ENCODE data around the gene LAMA4.
"Not testable (repeated sequence)": the region's sequence is repeated elsewhere in the genome, so short reads cannot be mapped to it uniquely, and the experiment has no call there.

The LAMA4 gene

DNA sequence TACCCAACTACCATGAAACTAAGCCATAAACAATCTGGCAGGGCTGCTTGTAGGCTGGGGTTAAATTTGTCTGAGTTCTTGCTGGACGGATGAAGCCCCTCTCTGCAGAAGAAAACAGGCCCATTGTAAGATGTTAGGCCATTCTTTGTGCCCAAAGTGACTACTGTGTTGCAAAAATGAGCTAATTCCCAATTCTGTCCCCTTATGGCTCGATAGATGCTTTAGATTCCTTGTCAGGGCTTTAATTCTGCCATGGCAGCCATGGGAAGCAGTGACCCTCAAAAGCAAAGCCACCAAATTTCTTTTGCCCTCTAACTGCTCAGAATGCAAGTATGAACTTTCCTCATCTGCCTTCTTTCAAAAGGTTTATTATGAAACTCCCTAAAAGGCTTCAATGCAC is 45.2 kb downstream of the LAMA4 start:
- no peak for DNase-seq (ENCODE audit: low read depth in 3 of 3)

DNA sequence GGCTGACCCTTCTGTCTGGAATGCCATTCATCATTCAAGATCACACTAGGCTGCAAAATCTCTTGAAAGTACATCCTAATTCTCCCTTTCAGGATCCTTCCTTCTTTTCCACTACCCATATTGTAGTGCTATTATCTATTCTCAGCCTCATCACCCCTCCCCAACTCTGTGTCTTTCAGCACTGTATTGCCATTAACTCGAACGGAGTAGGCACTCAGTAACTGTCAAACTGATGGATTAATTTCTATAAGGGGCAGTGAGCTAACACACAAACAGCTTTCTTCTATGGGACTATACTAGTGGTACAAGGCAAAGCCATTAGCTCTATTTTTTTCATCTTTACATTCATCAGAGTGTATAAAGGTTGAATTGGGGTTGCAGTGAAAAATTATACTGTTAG is 46.6 kb downstream of the LAMA4 start:
- no peak for DNase-seq (ENCODE audit: low read depth in 3 of 3)

DNA sequence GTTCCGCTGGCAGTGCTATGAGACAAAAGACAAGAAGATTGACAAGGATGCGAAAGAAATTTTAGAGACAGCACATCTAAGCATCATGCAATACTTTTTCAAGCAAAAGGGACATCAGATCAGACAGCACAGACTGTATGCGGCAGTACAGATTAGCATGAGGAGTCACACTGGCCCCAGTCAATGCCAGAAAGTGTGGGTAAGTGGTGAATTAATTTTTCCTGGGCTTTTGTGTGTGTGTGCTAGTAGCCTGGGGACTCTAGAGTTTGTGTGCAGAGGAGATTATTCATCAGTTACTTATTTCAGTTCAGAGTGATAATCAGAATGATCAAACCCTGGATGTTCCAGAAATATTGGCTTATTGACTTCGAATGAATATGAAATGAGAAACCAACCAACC is 47.2 kb downstream of the LAMA4 start:
- no peak for DNase-seq (ENCODE audit: low read depth in 3 of 3)

DNA sequence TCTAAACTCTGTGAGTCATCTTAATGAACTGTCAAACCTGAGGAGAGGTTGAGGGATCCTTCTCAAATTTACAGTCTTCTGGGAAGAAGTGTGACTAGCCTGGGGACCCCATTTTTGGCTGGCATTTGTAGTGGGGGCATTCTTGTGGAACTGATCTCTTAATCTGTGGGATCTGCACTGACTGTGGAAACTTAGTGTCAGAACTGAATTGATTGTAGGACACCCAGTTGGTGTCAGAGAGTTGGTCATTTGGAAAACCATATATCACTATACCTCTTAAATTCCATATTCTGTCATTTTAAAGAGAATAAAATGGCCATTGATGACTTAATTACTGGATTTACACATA is 48.3 kb downstream of the LAMA4 start:
- no peak for DNase-seq (ENCODE audit: low read depth in 3 of 3)

DNA sequence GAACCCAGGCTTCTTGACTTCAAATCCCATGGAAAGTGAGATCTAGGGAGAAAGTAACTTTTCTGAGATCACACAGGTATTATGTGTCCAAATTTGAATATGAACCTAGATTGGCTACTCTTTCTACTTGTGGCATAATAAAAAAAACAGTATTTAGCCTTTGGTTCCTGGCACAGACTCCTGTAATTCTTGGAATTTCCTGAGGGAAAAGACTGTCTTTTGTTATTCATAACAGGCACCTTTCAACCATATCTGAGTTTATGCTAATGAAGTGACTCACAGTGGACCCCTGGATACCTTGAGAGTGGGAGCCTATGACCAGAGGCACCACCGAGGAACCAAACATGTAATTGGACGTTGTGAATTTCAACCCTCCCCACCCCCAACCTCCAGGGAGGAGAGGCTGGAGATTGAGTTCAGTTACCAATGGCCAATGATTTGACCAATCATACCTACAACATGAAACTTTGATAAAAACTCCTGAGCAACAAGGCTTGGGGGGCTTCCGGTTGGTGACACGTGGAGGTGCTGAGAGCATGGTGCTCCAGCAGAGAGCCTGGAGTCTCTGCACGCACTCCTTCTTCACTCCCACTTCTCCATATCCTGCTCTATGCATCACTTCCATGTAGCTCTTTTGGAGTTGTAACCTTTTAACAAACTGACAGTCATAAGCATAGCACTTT is 48.8 kb downstream of the LAMA4 start:
- DNase-seq (ENCODE audit: low read depth in 3 of 3), result no peak

DNA sequence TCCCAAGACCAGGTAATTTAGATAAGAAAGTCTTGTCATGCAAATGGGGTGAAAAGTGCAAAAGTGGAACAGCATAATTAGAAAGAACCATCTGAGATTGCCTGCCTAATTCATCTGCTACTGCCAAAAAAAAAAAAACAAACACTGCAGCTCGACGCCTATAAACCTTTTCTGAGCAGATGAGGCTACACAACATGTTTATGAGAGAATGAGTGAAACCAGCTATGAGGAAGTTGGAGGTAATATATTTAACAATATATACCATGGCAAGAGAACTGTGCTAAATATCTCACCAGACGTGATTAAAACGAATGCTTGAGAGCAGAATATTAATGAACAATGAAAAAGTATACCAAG is 50.0 kb downstream of the LAMA4 start:
- DNase-seq (ENCODE audit: low read depth in 3 of 3), result no peak

DNA sequence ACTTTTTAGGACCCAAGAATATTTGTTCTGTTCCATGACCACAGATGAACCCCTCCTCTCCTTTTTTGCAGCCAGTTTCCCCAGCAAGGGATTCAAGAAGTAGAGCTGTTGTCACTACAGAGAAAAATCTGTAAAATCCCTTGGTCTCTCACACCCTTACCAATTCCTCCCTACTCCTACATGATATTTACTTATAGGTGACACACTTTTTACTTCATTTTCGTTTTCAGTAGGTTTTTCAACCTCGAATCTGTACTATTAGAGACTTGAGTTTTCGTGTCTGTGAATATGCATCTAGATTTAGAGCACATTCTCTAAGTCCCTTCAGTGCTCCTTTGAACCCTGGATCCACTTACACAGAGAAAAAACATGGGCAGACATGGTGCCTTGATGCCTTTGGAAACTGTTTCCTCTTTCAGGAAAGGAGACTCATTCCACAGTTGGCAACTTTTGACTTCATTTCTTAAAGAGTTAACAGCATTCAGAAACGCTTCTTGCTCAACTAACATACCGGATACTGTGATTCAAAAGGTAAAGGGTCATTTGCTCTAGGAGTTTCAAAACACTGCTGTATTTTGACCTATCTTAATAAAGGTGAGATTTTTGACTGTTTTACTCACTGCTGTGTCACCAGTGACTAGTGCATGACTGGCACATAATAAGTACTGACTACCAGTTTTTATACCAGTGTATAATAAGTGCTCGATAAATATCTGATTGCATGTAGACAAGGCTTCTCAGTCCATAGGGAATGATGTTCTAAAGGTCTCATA is 50.6 kb downstream of the LAMA4 start:
- no peak for DNase-seq (ENCODE audit: low read depth in 3 of 3)

DNA sequence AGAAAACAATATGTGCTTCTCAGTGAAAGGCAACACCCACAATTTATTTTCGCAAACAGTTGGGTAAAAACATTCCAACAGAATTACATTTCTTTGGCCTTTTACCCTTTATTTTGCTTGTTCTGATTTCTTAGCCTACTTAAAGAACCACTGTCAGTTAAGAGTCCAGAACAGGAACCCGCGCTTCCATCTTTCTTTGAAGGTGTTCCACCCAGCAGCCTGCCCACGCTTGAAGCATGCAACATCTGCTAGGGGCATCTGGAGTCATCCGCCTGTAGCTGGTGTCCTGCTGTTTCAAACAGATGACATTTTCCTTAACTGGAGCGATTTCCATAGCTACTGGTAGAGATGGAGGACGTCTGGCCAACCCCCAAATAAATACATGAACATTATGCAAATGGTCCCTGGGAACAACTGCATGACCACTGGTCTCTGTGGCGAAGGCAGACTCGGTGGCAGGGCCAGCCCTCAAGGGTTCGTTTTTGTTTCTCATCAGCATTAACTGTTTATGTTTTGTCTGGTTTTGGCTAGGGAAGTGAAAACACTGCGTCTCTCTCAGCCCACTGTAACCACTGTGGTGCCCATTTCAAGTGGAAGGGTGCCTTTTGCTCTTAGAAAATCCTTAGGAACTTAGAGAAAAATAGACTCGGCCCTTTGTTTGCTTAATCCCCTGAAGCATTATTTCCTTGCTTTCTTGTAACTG is 51.6 kb downstream of the LAMA4 start:
- DNase-seq (ENCODE audit: low read depth in 3 of 3), result no peak

DNA sequence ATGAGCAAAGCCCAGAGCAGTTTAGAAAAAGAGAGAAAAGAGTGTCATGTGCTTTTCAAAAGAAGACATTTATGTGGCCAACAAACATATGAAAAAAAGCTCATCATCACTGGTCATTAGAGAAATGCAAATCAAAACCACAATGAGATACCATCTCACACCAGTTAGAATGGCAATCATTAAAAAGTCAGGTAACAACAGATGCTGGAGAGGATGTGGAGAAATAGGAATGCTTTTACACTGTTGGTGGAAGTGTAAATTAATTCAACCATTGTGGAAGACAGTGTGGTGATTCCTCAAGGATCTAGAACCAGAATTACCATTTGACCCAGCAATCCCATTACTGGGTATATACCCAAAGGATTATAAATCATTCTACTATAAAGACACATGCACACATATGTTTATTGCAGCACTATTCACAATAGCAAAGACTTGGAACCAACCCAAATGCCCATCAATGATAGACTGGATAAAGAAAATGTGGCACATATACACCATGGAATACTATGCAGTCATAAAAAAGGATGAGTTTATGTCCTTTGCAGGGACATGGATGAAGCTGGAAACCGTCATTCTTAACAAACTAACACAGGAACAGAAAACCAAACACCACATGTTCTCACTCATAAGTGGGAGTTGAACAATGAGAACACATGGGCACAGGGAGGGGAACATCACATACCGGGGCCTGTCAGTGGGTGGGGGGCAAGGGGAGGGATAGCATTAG is 54.0 kb downstream of the LAMA4 start:
- not testable (repeated sequence) for DNase-seq (ENCODE audit: low read depth in 3 of 3)

DNA sequence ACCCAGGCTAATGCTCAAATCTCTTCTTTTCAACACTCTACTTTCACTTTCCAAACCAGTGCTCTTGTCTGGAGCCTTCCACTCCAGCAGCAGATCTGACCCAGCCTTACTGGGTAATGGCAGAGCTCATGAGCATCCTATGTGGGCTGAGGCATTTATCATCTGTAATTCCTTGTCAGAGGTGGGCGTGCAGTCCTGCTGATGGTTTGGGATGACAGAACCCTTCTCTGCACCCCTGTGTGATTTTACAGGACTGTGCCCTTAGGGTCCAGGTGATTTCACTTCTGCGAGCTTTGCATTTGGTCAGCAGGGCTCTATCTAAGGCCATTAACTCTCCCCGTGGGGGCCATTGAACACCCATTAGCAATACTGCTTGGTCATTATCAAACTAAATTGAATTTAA is 55.4 kb downstream of the LAMA4 start:
- no peak for DNase-seq (ENCODE audit: low read depth in 3 of 3)

DNA sequence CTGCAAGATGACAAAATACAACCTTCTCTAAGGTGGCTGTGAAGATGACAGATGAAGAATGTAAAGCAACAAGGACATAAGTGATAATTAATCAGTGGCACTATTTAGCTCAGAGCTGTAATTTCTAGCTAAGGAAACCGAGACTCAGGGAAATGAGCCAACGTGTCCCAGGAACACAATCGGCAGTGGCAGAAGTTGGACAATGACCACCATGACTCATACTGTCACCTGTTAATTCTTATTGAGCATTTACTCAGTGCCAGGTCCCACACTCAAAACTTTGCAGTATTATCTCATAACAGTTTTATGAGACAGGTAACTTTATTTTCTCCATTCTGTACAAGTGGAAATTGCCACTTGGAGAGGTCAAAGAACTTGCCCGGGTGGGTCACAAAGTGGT is 55.8 kb downstream of the LAMA4 start:
- no peak for DNase-seq (ENCODE audit: low read depth in 3 of 3)

DNA sequence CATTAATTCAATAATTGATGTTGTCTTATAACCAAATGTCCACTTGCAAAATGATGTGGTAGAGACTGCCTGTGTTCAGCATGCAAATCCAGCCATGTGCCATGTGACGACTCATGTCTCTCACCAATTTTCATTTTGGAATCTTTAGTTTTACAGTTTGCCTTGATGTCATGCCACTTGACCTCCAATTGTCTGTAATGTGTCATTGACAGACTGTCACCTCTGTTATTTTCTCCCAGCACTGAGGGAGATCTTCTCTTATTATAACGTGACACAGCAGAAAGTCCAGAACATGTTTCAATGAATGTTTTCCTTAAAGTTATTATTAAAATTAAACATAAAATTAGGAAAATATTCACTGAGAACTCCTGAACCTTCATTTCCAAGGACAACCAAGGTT is 56.7 kb downstream of the LAMA4 start:
- DNase-seq (ENCODE audit: low read depth in 3 of 3), result no peak

DNA sequence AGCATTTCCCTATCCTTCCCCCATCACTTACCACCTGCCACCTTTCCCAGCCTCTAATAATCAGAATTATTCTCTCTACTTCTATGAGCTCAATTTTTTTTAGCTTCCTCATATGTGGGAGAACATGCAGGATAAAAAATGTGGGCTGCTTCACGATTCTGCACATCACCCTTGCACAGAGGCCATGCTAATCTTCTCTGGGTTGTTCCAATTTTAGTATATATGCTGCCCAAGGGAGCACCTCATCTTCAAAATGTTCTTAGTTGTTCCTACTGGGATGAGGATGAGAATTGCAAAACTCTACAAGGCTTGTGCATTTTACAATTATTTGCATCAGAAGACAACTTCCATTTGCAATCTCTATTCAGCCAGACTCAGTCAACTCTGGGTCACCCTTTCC is 58.1 kb downstream of the LAMA4 start:
- DNase-seq (ENCODE audit: low read depth in 3 of 3), result no peak

DNA sequence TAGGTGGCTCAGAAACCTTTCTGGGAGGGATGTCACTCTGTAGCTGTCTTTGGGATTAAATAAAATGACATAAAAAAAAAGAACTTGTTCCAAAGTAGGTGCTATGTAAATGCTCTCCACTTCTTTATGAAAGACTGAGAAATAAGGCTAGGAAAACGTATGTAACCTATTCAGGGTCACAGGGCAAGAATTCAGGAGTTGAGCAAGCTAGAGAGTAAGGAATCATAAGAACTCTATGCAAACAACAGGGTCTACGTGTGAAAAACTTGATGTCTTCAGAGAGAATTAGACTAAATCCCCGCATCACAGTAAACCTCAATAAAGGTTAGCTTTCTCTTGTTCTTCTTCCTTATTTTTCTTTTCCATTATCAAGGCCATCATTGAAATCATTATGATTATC is 59.2 kb downstream of the LAMA4 start:
- DNase-seq (ENCODE audit: low read depth in 3 of 3), result no peak

DNA sequence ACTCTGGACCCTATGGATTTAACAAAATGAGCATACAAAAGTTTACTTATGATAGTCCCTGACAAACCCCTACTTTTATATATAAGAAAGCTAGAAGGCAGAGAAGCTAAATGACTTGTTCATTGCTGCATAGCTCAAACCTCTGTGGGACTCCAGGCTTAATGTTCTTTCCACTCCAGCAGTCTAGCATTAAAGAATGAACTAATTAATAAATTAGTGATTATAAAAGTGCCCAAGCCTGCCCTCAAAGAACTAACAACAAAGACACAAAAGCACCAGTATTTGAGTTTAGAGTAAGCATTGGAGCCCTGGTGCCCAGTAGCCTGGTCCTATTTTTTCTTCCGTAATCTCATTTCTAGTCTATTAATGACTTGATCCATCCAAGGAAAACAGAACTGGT is 59.9 kb downstream of the LAMA4 start:
- DNase-seq (ENCODE audit: low read depth in 3 of 3), result no peak

DNA sequence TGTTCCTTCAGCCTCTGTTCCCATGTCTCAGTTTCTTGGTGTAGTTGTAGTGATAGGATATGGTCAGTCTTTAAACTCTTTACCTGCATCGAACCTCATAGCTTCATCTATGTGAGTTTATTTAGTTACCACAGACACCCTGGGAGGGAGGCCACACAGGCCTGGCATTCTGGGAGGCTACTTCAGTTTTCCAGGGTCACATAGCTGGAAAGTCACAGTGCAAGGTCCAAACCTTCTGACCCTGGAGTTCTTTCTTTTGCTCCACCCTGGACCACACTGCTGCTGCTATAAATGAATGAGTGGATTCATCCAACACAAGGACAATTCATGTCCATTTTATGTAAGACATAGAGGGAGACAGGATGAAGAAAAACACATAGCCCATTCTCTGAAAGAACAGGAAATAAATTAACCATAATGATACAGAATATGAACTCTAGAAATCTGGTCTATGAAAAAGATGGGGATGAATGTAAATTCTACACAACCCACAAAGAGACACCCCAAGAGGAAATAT is 60.8 kb downstream of the LAMA4 start:
- DNase-seq (ENCODE audit: low read depth in 3 of 3), result no peak

DNA sequence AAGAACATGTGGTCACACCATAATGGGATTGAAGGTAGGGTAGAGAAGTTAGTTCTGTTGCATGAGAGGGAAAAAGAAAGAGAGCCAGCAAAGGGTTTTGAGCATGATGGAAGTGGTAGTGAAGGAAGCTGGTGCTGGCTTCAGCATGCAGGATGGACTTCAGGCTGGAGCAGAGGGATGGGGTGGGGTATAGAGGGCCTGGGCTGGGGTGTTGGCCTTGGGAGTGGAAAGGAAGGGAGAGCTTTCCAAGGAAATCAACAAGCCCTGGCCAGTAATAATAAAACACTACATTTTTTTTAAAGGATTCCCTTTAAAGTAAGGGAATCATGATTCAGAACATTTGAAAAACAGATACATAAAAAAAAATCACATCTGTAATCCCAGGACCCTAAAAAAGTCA is 61.2 kb downstream of the LAMA4 start:
- no peak for DNase-seq (ENCODE audit: low read depth in 3 of 3)

DNA sequence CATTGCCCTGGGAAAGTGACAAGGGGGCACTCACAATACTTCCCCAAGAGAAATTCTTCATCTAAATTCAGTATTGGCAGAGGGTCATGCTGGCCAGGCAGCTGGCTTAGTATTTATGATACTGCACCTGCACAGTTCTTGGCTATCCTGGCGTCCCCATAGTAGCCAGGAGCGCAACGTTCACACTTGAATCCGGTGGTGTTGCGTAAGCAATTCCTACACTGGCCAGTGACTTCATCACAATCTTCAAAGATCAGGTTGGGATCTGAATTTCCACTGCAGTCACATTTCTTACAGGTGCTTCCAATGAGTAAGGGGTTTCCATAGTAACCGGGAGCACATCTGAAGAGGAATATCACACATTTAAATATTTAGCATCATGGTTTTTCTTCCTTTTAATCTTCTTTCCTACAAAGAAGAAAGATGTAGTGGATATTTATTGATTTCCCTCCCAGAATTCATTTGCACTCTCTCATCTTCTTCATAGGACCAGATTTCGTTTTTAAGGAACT is 62.8 kb downstream of the LAMA4 start:
- no peak for DNase-seq (ENCODE audit: low read depth in 3 of 3)

DNA sequence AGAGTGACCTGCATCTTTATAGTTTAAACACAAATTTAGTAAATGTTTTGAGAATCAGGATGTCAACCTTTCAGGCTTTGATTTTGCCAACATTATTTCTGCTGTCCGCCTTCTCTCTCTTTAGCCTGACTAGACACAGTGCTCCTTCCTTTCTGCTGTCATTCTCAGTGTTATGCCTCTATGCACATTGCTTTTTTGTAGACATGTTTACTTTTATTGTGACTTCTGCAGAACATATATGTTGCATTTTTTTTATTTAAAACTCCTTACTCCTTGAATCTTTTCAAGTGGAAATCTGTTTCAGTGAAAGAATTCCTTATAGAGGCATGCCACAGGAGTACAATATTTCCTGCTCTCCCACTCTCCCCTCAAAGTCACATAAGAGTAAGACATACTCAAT is 64.2 kb downstream of the LAMA4 start:
- DNase-seq (ENCODE audit: low read depth in 3 of 3), result no peak

DNA sequence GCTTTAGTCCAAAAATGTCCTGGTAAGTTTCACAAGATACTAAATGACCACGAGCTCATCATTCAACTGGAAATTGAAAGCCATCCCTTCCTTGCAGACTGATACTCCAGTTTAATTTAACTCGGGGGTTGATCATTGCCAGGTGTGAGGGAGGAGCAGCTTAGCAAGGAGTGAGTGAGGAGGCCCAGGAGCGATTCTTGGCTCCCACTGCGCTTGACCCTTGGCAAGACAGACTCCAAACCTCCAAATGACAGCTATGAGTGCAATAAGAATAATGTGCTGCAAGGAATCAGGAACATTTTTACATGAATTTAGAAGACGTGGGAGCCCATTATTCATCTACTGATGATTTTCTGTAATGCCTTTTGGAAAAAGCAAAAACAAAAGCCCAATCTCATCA is 64.9 kb downstream of the LAMA4 start:
- DNase-seq (ENCODE audit: low read depth in 3 of 3), result no peak

DNA sequence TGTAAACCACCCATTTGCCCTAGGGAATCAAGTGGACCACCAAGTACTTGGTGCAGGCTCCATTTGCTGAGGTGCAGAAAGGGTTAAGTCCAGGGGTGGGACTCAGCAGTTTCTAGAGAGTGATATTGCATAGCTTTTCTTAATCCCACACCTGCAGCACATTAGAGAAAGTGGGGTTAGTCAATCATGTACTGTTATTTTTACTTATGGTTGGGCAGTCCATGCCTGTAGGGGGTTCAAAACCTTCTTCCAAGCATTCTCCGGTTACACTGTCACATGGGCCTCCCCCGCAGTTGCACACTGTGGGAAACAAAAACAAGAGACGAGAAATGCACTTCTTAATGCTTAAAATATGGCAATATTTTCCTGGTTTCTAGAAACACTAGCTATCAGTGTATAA is 65.5 kb downstream of the LAMA4 start:
- no peak for DNase-seq (ENCODE audit: low read depth in 3 of 3)

DNA sequence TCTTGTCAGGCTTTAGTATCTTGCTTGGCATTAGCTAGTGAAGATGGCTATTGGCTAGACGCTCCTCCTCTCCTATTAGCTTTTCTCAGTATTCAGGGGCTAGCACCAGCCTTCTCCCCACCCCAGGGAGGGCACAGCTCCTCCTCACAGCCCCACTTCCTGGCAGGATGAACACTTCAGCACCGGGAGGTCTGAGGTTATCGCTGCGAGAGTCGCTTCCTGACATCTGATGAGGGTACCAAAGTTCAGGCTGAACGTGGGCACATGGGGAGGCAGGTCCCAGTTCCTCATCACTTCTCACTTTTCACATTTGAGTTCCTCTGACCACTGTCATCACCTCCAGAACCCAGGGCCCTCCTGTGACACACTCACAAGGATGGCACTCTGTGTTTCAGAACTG is 66.6 kb downstream of the LAMA4 start:
- no peak for DNase-seq (ENCODE audit: low read depth in 3 of 3)
